Measurements from ENCODE around the gene TLE7.

GRCh38 chr16:71412270-71413160 is 29.3 kb downstream of the TLE7 start:
- peak; percentile 84 to 90 (median 86) for TF ChIP-seq CTCF (IDR thresholded peaks at IDR 0.05; ENCODE audit: control extremely low read depth in 1 of 3, insufficient read depth in 1 of 3, low read depth in 1 of 3, low read length in 3 of 3)
- no peak for TF ChIP-seq CHD1 (IDR thresholded peaks at IDR 0.05; ENCODE audit: low read depth, low read length)
- no peak for TF ChIP-seq POLR2A (IDR thresholded peaks at IDR 0.05; ENCODE audit: control extremely low read depth in 1 of 2, low read depth in 2 of 2, low read length in 2 of 2)
- no peak for TF ChIP-seq JUND (IDR thresholded peaks at IDR 0.05; ENCODE audit: low read length)
- no peak for TF ChIP-seq GABPA (IDR thresholded peaks at IDR 0.05; ENCODE audit: borderline replicate concordance, insufficient read depth, low read length)
- TF ChIP-seq RAD21 (IDR thresholded peaks at IDR 0.05 in 1 of 2, conservative IDR thresholded peaks at IDR 0.05 in 1 of 2; ENCODE audit: low read depth in 2 of 2, low read length in 2 of 2), result peak; percentile 86 to 91
- TF ChIP-seq TAF1 (IDR thresholded peaks at IDR 0.05; ENCODE audit: low read depth, low read length), result 0 out of 2 replicates have a peak, but pooled peaks have one; percentile 28
